Fibroblast of mammary gland (primary cell): Measurements from ENCODE around the gene CLDN3.

Experiments used
- DNase-seq: peaks from one replicate; pipeline ENCODE4 v3.0.0-alpha.2; 2010; ENCODE audit warnings: low read depth
- H3K4me3 ChIP-seq: 2 replicates; pipeline ENCODE4 v1.5.1; 2011; ENCODE audit warnings: low read depth, mild to moderate bottlenecking, low read length, moderate library complexity; ENCODE audit not compliant: control insufficient read depth
- CTCF ChIP-seq: conservative IDR thresholded peaks from 2 replicates; pipeline ENCODE4 v1.5.1; 2011; ENCODE audit warnings: low read depth, low read length, inconsistent platforms; ENCODE audit not compliant: control insufficient read depth, insufficient read depth

The CLDN3 gene

GRCh38 chr7:73769481-73770001 lies 529 bp downstream of the CLDN3 start:
- H3K4me3 ChIP-seq = no peak overlapping the region
- DNase-seq = no peak
- no peak for TF ChIP-seq CTCF

- DNase-seq = no peak
- H3K4me3 ChIP-seq = no peak overlapping the region
- TF ChIP-seq CTCF = no peak
Observed at GRCh38 chr7:73768641-73769480, 1.2 kb downstream of the CLDN3 start.

- DNase-seq = no peak
- no peak for TF ChIP-seq CTCF
Observed at GRCh38 chr7:73766556-73767229, 3.4 kb downstream of the CLDN3 start.

GRCh38 chr7:73762659-73762999 lies 7.4 kb downstream of the CLDN3 start:
- no peak overlapping the region for H3K4me3 ChIP-seq
- TF ChIP-seq CTCF = no peak
- DNase-seq = no peak

More at GRCh38 chr7:73766556-73767229, 3.4 kb downstream of the CLDN3 start:
- H3K4me3 ChIP-seq = no peak overlapping the region

- H3K4me3 ChIP-seq = no peak overlapping the region
- no peak for TF ChIP-seq CTCF
- no peak for DNase-seq
Observed at GRCh38 chr7:73761854-73762658, 8.0 kb downstream of the CLDN3 start.

- TF ChIP-seq CTCF = no peak
- DNase-seq = no peak
- H3K4me3 ChIP-seq = no peak overlapping the region
Observed at GRCh38 chr7:73758581-73759138, 11.4 kb downstream of the CLDN3 start.
